Stimulated activated naive B cell treated with anti-CD40 and anti-IgM and Interleukin-4, amounts not matched to agents 10 μg/mL and 1 μg/mL and 100 μg/mL, for 72 hours (primary cell): ENCODE data around the gene ITIH5.

Source experiments
- ATAC-seq, 2 donors: fragments of 150-1000 bp; cut with Tn5 transposase; replicated peaks; 2 replicates each; pipeline ENCODE4 v1.10.0; 2021; ENCODE audit warnings: moderate library complexity in 1 of 2
- DNase-seq: peaks from one replicate; pipeline ENCODE4 v3.0.0; 2021
- H3K27ac Mint-ChIP-seq: one replicate; pipeline ENCODE4 v1.8.0; 2022; ENCODE audit warnings: mild to moderate bottlenecking, mixed read lengths
- H3K27me3 Mint-ChIP-seq, 2 donors: one replicate each; pipeline ENCODE4 v1.8.0; 2022; ENCODE audit warnings: mixed read lengths in 2 of 2
- H3K36me3 Mint-ChIP-seq, 2 donors: one replicate each; pipeline ENCODE4 v1.8.0; 2022; ENCODE audit warnings: mixed read lengths in 2 of 2, mild to moderate bottlenecking in 1 of 2
- H3K4me1 Mint-ChIP-seq, 2 donors: one replicate each; pipeline ENCODE4 v1.8.0; 2022; ENCODE audit warnings: mixed read lengths in 2 of 2, mild to moderate bottlenecking in 1 of 2
- H3K4me3 Mint-ChIP-seq, 2 donors: one replicate each; pipeline ENCODE4 v1.8.0; 2022; ENCODE audit warnings: mild to moderate bottlenecking in 2 of 2, mixed read lengths in 2 of 2, moderate library complexity in 1 of 2
- H3K9me3 Mint-ChIP-seq, 2 donors: one replicate each; pipeline ENCODE4 v1.8.0; 2022; ENCODE audit warnings: mixed read lengths in 2 of 2, mild to moderate bottlenecking in 1 of 2

The ITIH5 gene

GRCh38 chr10:7529638-7530037 is 137.1 kb downstream of the ITIH5 start:
- Mint-ChIP-seq H3K9me3 (no peaks in the 10 kb centered on the region), H3K27me3 (peaks cover 8 to 21% of the 10 kb centered on the region in 2 donors), H3K36me3 (no peaks in the 10 kb centered on the region), H3K27ac (no peak overlapping the region), H3K4me3 (no peak overlapping the region), H3K4me1 (peaks cover 4 to 6% of the 10 kb centered on the region in 2 donors)
- no peak for DNase-seq
- no peak for ATAC-seq

GRCh38 chr10:7527468-7527867 is 139.3 kb downstream of the ITIH5 start:
- H3K27me3 Mint-ChIP-seq = peaks cover 8 to 11% of the 10 kb centered on the region in 2 donors
- H3K4me3 Mint-ChIP-seq = no peak overlapping the region
- no peak for DNase-seq
- no peaks in the 10 kb centered on the region for H3K36me3 Mint-ChIP-seq
- H3K27ac Mint-ChIP-seq = no peak overlapping the region
- no peaks in the 10 kb centered on the region for H3K9me3 Mint-ChIP-seq
- H3K4me1 Mint-ChIP-seq = peaks cover 4 to 6% of the 10 kb centered on the region in 2 donors
- no peak for ATAC-seq

DNA sequence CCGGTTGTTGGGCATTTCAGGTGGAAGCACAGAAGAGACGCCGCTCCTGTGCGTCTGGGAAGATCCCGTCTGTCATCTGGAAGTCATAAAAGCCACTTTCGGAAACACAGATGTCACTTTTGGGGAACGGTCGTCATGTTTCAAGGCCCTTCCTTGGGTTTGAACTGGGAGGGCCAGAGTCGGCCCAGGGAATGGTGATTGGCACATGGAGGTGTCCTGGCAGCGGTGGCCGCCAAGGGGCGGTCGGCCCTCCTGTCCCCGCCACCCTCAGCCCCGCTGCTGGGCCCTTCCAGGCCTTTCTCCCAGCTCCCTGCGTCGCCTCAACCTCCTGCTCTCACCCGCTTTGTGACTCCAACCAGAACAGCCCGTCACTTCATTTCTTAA is 140.8 kb downstream of the ITIH5 start:
- DNase-seq (no peak), ATAC-seq (no peak)
- no peaks in the 10 kb centered on the region for H3K36me3 Mint-ChIP-seq
- peaks cover 2% of the 10 kb centered on the region in 2 donors for H3K27me3 Mint-ChIP-seq
- H3K4me1 Mint-ChIP-seq = peaks cover 9 to 12% of the 10 kb centered on the region in 2 donors
- peaks cover 0 to 1% of the 10 kb centered on the region in 2 donors for H3K9me3 Mint-ChIP-seq
- H3K4me3 Mint-ChIP-seq = no peak overlapping the region
- H3K27ac Mint-ChIP-seq = no peak overlapping the region

DNA sequence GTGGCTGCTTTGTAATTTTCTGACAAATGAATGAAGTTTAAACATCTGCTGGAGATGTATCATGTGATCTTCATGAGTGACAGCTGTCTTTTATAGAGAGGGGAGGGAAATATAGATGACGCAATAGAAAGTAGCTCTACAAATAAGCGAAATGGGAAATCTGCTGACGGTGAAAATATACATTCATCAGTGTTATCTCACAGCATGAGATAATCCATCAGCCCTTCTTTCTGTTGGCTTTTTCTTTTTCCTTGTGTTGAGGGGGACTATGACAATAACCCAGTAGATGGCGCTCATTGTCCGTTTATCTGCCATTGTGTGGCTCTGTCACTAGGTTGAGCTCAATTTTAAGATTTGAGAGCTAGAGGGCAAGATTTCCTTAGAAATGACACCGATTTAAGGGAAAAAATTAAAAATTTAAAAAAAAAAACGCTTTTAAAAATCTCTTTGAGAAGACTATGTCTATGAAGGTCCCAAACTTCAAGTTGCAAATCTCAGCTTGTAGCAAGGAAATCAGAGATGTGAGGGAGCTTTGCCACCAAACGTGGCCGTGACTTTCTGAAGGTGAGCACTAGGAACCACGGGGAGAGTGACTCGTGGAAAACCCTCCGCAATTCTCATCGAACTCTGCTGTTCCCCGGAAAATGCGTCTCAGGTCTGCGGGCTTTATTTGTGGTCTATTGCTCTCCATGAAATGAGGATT is 141.3 kb downstream of the ITIH5 start:
- ATAC-seq (peak; percentile 87 to 91), DNase-seq (peak; percentile 32)
- H3K4me3 Mint-ChIP-seq = no peak overlapping the region
- no peak overlapping the region for H3K27ac Mint-ChIP-seq
- peaks cover 13 to 18% of the 10 kb centered on the region in 2 donors for H3K4me1 Mint-ChIP-seq
- no peaks in the 10 kb centered on the region for H3K27me3 Mint-ChIP-seq
- H3K36me3 Mint-ChIP-seq = no peaks in the 10 kb centered on the region
- peaks cover 0 to 1% of the 10 kb centered on the region in 2 donors for H3K9me3 Mint-ChIP-seq

GRCh38 chr10:7523656-7524055 is 143.1 kb downstream of the ITIH5 start:
- Mint-ChIP-seq H3K9me3 (peaks cover 0 to 1% of the 10 kb centered on the region in 2 donors), H3K4me3 (no peak overlapping the region), H3K36me3 (no peaks in the 10 kb centered on the region), H3K27ac (peak overlapping the region; percentile 9), H3K27me3 (peaks cover 0 to under 1% of the 10 kb centered on the region in 2 donors), H3K4me1 (peaks cover 14 to 20% of the 10 kb centered on the region in 2 donors)
- no peak for ATAC-seq
- no peak for DNase-seq

GRCh38 chr10:7520507-7521485 is 146.0 kb downstream of the ITIH5 start:
- peak overlapping the region; percentile 47 for H3K27ac Mint-ChIP-seq
- ATAC-seq (peak; percentile 65 to 70), DNase-seq (no peak)
- no peaks in the 10 kb centered on the region for H3K36me3 Mint-ChIP-seq
- peaks cover 14 to 33% of the 10 kb centered on the region in 2 donors for H3K4me1 Mint-ChIP-seq
- peaks cover 0 to 1% of the 10 kb centered on the region in 2 donors for H3K9me3 Mint-ChIP-seq
- no peak overlapping the region for H3K4me3 Mint-ChIP-seq
- peaks cover 6 to 8% of the 10 kb centered on the region in 2 donors for H3K27me3 Mint-ChIP-seq

- Mint-ChIP-seq H3K36me3 (no peaks in the 10 kb centered on the region), H3K9me3 (peaks cover 0 to 1% of the 10 kb centered on the region in 2 donors), H3K27me3 (peaks cover 6 to 8% of the 10 kb centered on the region in 2 donors), H3K4me3 (no peak overlapping the region), H3K27ac (no peak overlapping the region), H3K4me1 (peaks cover 10 to 27% of the 10 kb centered on the region in 2 donors)
- ATAC-seq (peak in 1 of 2 donors; percentile 34), DNase-seq (no peak)
These were observed 147.4 kb downstream of the ITIH5 start for GRCh38 chr10:7519351-7519750.

- H3K27me3 Mint-ChIP-seq = peaks cover 6 to 8% of the 10 kb centered on the region in 2 donors
- peaks cover 0 to 1% of the 10 kb centered on the region in 2 donors for H3K9me3 Mint-ChIP-seq
- H3K36me3 Mint-ChIP-seq = no peaks in the 10 kb centered on the region
- H3K4me1 Mint-ChIP-seq = peaks cover 10 to 27% of the 10 kb centered on the region in 2 donors
- H3K27ac Mint-ChIP-seq = no peak overlapping the region
- ATAC-seq (no peak), DNase-seq (no peak)
- no peak overlapping the region for H3K4me3 Mint-ChIP-seq
These were observed 148.1 kb downstream of the ITIH5 start for GRCh38 chr10:7518693-7519092.

GRCh38 chr10:7515439-7515838 is 151.3 kb downstream of the ITIH5 start:
- peaks cover 2 to 3% of the 10 kb centered on the region in 2 donors for H3K36me3 Mint-ChIP-seq
- H3K27me3 Mint-ChIP-seq = peaks cover 6 to 8% of the 10 kb centered on the region in 2 donors
- ATAC-seq = no peak
- H3K9me3 Mint-ChIP-seq = peaks cover 4 to 6% of the 10 kb centered on the region in 2 donors
- no peak overlapping the region for H3K4me3 Mint-ChIP-seq
- peaks cover 5 to 22% of the 10 kb centered on the region in 2 donors for H3K4me1 Mint-ChIP-seq
- H3K27ac Mint-ChIP-seq = no peak overlapping the region
- DNase-seq = no peak

DNA sequence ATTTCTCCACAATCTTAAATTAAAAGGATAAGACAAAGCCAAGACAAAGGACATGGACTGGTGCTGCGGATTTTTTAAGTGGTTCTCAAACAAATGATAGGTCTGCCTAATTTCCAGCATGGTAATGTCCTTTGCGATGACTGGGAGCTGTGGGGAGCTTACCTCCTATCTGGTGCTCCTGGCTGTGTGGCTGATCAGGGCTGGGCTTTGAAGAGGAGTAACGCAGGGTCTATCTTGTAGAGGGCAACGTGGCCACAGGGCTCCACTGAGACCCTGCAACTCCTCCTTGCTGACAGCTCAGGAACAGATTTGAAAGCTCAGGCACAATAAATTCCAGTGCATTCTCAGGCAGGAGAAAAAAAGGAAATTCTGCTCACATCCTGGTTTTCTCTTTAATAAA is 152.8 kb downstream of the ITIH5 start:
- DNase-seq = no peak
- Mint-ChIP-seq H3K36me3 (peaks cover 11 to 14% of the 10 kb centered on the region in 2 donors), H3K27me3 (peaks cover 6 to 8% of the 10 kb centered on the region in 2 donors), H3K4me1 (peaks cover 5 to 21% of the 10 kb centered on the region in 2 donors), H3K4me3 (no peak overlapping the region), H3K9me3 (peaks cover 14 to 17% of the 10 kb centered on the region in 2 donors), H3K27ac (no peak overlapping the region)
- no peak for ATAC-seq

DNA sequence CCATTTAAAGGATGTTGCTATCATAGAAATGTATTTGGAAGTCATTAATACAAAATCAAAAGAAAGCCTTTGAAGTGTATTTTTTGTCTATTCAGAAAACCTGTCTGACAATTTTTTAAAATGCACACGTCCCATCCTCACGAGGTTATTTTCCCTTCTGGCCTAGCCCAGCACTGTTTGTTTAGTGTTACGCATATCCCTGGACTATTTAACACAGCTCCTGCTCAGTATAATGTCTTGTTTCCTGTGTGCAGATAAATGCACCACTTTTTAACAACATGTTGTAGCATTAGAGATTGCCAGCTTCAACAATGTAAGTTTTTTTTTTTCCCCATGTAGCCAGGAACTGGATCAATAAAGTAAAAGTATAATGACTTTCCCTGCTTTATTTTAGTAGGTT is 153.3 kb downstream of the ITIH5 start:
- Mint-ChIP-seq H3K27ac (no peak overlapping the region), H3K4me1 (peaks cover 9 to 23% of the 10 kb centered on the region in 2 donors), H3K9me3 (peaks cover 18 to 21% of the 10 kb centered on the region in 2 donors), H3K4me3 (no peak overlapping the region), H3K27me3 (peaks cover 3 to 6% of the 10 kb centered on the region in 2 donors), H3K36me3 (peaks cover 14 to 18% of the 10 kb centered on the region in 2 donors)
- DNase-seq = no peak
- no peak for ATAC-seq

DNA sequence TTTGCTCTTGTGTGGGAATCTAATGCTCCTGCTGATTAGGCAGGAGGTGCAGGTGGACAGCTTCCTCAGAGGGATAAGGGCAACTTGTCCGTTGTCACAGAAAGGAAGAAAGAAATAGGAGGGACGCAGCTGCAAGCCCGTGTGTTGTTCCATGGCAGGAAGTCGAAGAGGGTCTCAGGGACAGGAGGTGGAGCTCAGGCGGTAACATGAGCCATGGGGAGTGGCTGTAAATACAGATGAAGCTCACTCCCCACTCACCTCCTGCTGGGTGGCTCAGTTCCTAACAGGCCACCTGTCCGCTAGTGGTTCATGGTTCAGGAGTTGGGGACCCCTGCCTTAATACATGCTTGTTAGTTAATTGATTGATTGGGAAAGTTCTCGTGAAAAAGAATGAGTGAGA is 154.3 kb downstream of the ITIH5 start:
- Mint-ChIP-seq H3K36me3 (peaks cover 19 to 25% of the 10 kb centered on the region in 2 donors), H3K27ac (no peak overlapping the region), H3K27me3 (no peaks in the 10 kb centered on the region), H3K4me1 (peaks cover 15 to 27% of the 10 kb centered on the region in 2 donors), H3K4me3 (no peak overlapping the region), H3K9me3 (peaks cover 19 to 23% of the 10 kb centered on the region in 2 donors)
- DNase-seq (no peak), ATAC-seq (peak in 1 of 2 donors; percentile 49)

DNA sequence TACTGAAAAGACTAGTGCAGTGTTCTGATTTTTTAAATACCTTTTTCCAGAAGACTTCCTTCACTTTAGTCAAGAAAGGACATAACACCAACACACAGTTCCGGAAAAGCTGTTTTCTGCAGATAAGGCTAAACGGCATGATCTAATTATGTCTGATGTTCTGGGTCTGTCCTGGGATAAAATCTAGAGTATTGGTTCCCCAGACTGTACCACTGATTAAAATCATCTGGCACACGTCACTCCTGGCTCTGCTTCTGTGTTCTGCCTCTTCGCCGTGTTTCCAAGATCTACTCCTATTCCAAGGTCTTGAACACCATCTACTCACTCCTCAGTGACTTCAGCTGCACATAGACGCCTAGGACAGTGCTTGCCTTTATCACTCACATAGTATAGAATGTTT is 155.2 kb downstream of the ITIH5 start:
- peaks cover 18 to 24% of the 10 kb centered on the region in 2 donors for H3K4me1 Mint-ChIP-seq
- H3K27me3 Mint-ChIP-seq = no peaks in the 10 kb centered on the region
- no peak overlapping the region for H3K4me3 Mint-ChIP-seq
- H3K9me3 Mint-ChIP-seq = peaks cover 19 to 27% of the 10 kb centered on the region in 2 donors
- H3K36me3 Mint-ChIP-seq = peaks cover 19 to 28% of the 10 kb centered on the region in 2 donors
- H3K27ac Mint-ChIP-seq = no peak overlapping the region
- DNase-seq (no peak), ATAC-seq (no peak)
